Measurements from ENCODE around the gene TNNI3. TPM values are rescaled to one million over a fixed set of nuclear protein-coding genes. Genes with fewer than 3 reads are reported as not detected.

TNNI3 gene
- total RNA-seq, 1 donor from 2014 or later = 6.0 TPM

DNA sequence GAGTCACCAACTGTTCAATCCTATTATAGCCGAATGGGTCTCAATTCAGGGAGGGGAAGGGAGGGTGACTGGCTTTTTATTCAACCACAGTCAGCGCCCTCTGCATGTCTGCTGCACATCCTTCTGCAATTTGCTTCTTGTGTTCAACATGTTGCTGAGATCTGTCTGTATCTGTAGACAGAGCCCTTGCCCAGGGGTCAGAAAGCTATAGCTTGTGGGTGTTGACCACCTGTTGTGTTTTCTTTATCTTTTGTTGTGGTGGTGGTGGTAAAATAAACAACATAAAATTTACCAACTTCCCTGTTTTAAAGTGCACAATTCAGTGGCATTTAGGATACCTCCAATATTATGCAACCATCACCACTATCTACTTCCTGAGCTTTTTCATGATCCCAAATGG, 52.3 kb downstream of the TNNI3 start:
- Mint-ChIP-seq H3K36me3 (ENCODE audit: insufficient read depth) (peaks cover 23% of the 10 kb centered on the region), H3K4me1 (ENCODE audit: low read depth) (no peaks in the 10 kb centered on the region), H3K27ac (no peak overlapping the region), H3K27me3 (no peaks in the 10 kb centered on the region), H3K9me3 (ENCODE audit: low read depth) (no peaks in the 10 kb centered on the region), H3K4me3 (ENCODE audit: low read depth) (no peak overlapping the region)
- TF ChIP-seq, protein P1, sequence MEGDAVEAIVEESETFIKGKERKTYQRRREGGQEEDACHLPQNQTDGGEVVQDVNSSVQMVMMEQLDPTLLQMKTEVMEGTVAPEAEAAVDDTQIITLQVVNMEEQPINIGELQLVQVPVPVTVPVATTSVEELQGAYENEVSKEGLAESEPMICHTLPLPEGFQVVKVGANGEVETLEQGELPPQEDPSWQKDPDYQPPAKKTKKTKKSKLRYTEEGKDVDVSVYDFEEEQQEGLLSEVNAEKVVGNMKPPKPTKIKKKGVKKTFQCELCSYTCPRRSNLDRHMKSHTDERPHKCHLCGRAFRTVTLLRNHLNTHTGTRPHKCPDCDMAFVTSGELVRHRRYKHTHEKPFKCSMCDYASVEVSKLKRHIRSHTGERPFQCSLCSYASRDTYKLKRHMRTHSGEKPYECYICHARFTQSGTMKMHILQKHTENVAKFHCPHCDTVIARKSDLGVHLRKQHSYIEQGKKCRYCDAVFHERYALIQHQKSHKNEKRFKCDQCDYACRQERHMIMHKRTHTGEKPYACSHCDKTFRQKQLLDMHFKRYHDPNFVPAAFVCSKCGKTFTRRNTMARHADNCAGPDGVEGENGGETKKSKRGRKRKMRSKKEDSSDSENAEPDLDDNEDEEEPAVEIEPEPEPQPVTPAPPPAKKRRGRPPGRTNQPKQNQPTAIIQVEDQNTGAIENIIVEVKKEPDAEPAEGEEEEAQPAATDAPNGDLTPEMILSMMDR (IDR thresholded peaks at IDR 0.05; ENCODE audit: unreplicated experiment) = no peak
- no peak for DNase-seq (ENCODE audit: low spot score, unreplicated experiment)

DNA sequence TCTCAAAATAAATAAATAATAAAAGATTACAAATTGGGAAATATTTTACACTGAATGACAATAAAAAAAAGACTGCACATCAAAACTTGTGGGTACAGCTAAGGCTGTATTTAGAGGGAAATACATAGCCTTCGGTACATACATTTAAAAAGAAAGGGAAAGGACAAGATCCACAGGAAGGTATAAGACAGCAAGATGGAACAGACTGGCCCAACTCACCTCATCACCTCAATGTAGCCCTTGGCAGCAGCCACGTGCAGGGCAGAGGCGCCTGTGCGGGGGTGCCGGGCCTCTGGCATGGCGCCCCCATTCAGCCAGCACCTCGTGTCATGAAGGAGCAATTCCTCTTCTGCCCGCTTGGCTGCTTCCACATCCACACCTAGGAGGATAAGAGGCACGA, 54.3 kb downstream of the TNNI3 start:
- Mint-ChIP-seq H3K4me3 (ENCODE audit: low read depth) (no peak overlapping the region), H3K36me3 (ENCODE audit: insufficient read depth) (peaks cover 21% of the 10 kb centered on the region)

More for the DNA sequence above, 54.3 kb downstream of the TNNI3 start:
- Mint-ChIP-seq H3K9me3 (ENCODE audit: low read depth) (no peaks in the 10 kb centered on the region), H3K4me1 (ENCODE audit: low read depth) (no peaks in the 10 kb centered on the region), H3K27ac (no peak overlapping the region), H3K27me3 (no peaks in the 10 kb centered on the region)
- no peak for DNase-seq (ENCODE audit: low spot score, unreplicated experiment)
- TF ChIP-seq, protein P1 (IDR thresholded peaks at IDR 0.05; ENCODE audit: unreplicated experiment) = no peak

Small RNAs within 50 kb of the gene (microRNA-seq; reads per million reads assigned to microRNA genes)
- not detected for gene MIR7975 (ENCODE audit: borderline number of aligned reads, unreplicated experiment)

Other genes starting within 250 kb of the TNNI3 start
- not detected in 2 replicates for gene NLRP7, start 210.2 kb downstream of the TNNI3 start, total RNA-seq
- gene NLRP2, start 191.4 kb downstream of the TNNI3 start, total RNA-seq = 73.2 and 82.1 TPM in 2 replicates
- 0.18 and 0.34 TPM in 2 replicates for gene GP6, start 119.5 kb downstream of the TNNI3 start, total RNA-seq
- gene RDH13, start 94.6 kb downstream of the TNNI3 start, total RNA-seq = 11.8 and 12.0 TPM in 2 replicates
- 14.4 and 21.5 TPM in 2 replicates for gene EPS8L1, start 81.9 kb downstream of the TNNI3 start, total RNA-seq
- 110 and 118 TPM in 2 replicates for gene PPP1R12C, start 40.1 kb downstream of the TNNI3 start, total RNA-seq
- gene TNNT1, start 8.5 kb downstream of the TNNI3 start, total RNA-seq = 4.6 and 5.5 TPM in 2 replicates
- 14.9 and 18.4 TPM in 2 replicates for gene DNAAF3, start 8.9 kb upstream of the TNNI3 start, total RNA-seq
- gene SYT5, start 22.6 kb upstream of the TNNI3 start, total RNA-seq = 4.3 and 4.8 TPM in 2 replicates
- gene PTPRH, start 51.8 kb upstream of the TNNI3 start, total RNA-seq = 0.43 and 1.6 TPM in 2 replicates
- gene TMEM86B, start 71.0 kb upstream of the TNNI3 start, total RNA-seq = 10.0 and 12.0 TPM in 2 replicates
- gene PPP6R1, start 101.3 kb upstream of the TNNI3 start, total RNA-seq = 70.9 and 72.3 TPM in 2 replicates
- 46.1 and 46.9 TPM in 2 replicates for gene HSPBP1, start 122.4 kb upstream of the TNNI3 start, total RNA-seq
- gene BRSK1, start 126.3 kb upstream of the TNNI3 start, total RNA-seq = 67.6 and 68.7 TPM in 2 replicates
- not detected in 2 replicates for gene TMEM150B, start 167.6 kb upstream of the TNNI3 start, total RNA-seq
- gene KMT5C, start 182.1 kb upstream of the TNNI3 start, total RNA-seq = 68.4 and 68.6 TPM in 2 replicates
- not detected in 2 replicates for gene COX6B2, start 197.0 kb upstream of the TNNI3 start, total RNA-seq
- 0.09 TPM in 1 of 2 replicates, not detected in the other for gene GARIN5B, start 205.5 kb upstream of the TNNI3 start, total RNA-seq
- 2.2 and 2.8 TPM in 2 replicates for gene IL11, start 212.7 kb upstream of the TNNI3 start, total RNA-seq
- 2.3 and 4.3 TPM in 2 replicates for gene TMEM190, start 219.1 kb upstream of the TNNI3 start, total RNA-seq
- 5.0 and 5.6 TPM in 2 replicates for gene TMEM238, start 226.6 kb upstream of the TNNI3 start, total RNA-seq
- gene RPL28, start 228.2 kb upstream of the TNNI3 start, total RNA-seq = 1,450 and 1,547 TPM in 2 replicates